GM12892 (cell line): ENCODE data around the gene NOD1.

Experiments
- POLR2A ChIP-seq: IDR thresholded peaks from 2 replicates; pipeline ENCODE4 v1.6.1; 2011; ENCODE audit warnings: low read depth, low read length, control low read depth
- POLR2AphosphoS5 ChIP-seq: IDR thresholded peaks from 2 replicates; pipeline ENCODE4 v1.6.1; 2011; ENCODE audit warnings: low read depth, low read length, control low read depth
- TAF1 ChIP-seq: IDR thresholded peaks from 2 replicates; pipeline ENCODE4 v1.6.1; 2011; ENCODE audit warnings: low read depth, mild to moderate bottlenecking, control low read depth, low read length, borderline replicate concordance

DNA sequence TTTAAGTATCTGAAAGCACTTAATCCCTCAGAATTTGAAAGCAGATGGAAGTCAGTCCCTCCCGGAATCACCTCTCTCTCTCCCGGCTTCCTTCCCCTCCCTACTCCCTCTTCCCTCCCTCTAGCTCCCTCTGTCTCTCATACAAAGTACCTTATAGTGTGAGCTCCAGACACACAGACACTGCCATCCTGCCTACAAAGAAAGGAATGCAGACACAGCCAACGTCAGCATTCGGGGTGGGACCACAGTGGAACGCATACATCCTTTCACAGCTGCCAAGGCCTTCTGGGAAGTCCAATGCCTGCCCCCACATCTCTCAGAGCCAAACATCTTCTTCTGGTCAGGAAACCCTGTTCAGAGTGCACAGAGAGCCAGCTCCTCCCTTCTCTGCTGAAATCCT is 9.3 kb downstream of the NOD1 start:
- TF ChIP-seq POLR2A (no peak), POLR2AphosphoS5 (no peak), TAF1 (no peak)
